Activated naive CD8-positive, alpha-beta T cell treated with anti-CD3 and anti-CD28 coated beads for 36 hours (primary cell): Measurements from ENCODE around the gene GLB1L3. TPM values are rescaled to one million over a fixed set of nuclear protein-coding genes. Genes with fewer than 3 reads are reported as not detected.
"Not testable (repeated sequence)": the region's sequence is repeated elsewhere in the genome, so short reads cannot be mapped to it uniquely, and the experiment has no call there.

ENCODE experiments used
- DNase-seq: peaks from one replicate; pipeline ENCODE4 v3.0.0; 2021
- H3K27ac Mint-ChIP-seq: one replicate; pipeline ENCODE4 v1.8.0; 2022; ENCODE audit warnings: mild to moderate bottlenecking, moderate library complexity, mixed read lengths
- H3K27me3 Mint-ChIP-seq: one replicate; pipeline ENCODE4 v1.8.0; 2022; ENCODE audit warnings: mild to moderate bottlenecking, mixed read lengths
- H3K36me3 Mint-ChIP-seq: one replicate; pipeline ENCODE4 v1.8.0; 2021; ENCODE audit warnings: mild to moderate bottlenecking, mixed read lengths
- H3K4me1 Mint-ChIP-seq: one replicate; pipeline ENCODE4 v1.8.0; 2021; ENCODE audit warnings: mixed read lengths
- H3K4me3 Mint-ChIP-seq: one replicate; pipeline ENCODE4 v1.8.0; 2022; ENCODE audit warnings: mild to moderate bottlenecking, moderate library complexity, mixed read lengths
- H3K9me3 Mint-ChIP-seq: one replicate; pipeline ENCODE4 v1.8.0; 2022; ENCODE audit warnings: mixed read lengths
- total RNA-seq, 2 experiments: library from RNA; stranded (reverse); gene quantifications; one replicate each; pipeline ENCODE4 v1.2.3, GENCODE V29; 2021

GLB1L3 gene
- total RNA-seq, 2 experiments from 2014 or later, result 9.8 to 10.9 TPM

DNA sequence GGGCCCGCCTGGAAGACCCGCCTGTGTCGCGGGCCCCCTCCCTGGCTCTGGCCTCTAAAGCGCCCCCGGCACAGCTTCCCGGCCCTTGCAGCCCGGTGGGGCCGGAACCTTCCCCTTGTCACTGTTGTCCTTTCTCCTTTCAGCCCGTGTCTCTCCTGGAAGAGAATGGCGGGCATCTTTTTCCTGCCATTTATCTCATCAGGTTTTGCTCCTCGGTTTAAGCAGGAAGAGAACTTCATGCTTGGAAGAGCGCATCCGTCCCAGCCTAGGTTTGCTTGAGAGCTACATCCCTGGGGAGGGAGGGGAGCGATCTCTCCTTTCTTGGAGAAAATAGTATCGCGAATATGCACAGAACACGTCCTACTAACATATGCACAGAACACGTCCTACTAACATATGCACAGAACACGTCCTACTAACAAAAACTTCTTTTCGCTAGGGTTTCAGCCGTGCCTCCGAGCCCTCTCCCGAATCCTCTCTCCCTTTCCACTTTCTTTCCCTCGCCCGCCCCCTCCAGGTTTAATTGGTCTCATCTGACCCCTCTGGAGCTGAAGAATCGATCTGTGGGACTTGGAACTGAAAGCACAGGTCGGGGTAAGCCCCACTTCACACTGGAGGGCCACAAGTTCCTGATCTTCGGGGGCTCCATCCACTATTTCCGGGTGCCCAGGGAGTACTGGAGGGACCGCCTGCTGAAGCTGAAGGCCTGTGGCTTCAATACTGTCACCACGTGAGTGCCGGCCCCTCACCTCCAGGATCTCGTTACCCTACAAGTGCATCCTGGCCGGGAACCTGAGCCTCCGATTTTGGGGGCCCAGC, 1.2 kb downstream of the GLB1L3 start:
- Mint-ChIP-seq H3K36me3 (peaks cover 21% of the 10 kb centered on the region), H3K4me3 (peak overlapping the region; percentile 86), H3K27ac (peak overlapping the region; percentile 72), H3K9me3 (no peaks in the 10 kb centered on the region), H3K4me1 (peaks cover 34% of the 10 kb centered on the region), H3K27me3 (peaks cover 9% of the 10 kb centered on the region)
- DNase-seq, result no peak

GRCh38 chr11:134278356-134278755, 2.2 kb downstream of the GLB1L3 start:
- H3K27ac Mint-ChIP-seq, result no peak overlapping the region
- peaks cover 21% of the 10 kb centered on the region for H3K36me3 Mint-ChIP-seq
- no peak for DNase-seq
- peaks cover 25% of the 10 kb centered on the region for H3K4me1 Mint-ChIP-seq
- H3K27me3 Mint-ChIP-seq, result peaks cover 9% of the 10 kb centered on the region
- no peaks in the 10 kb centered on the region for H3K9me3 Mint-ChIP-seq
- no peak overlapping the region for H3K4me3 Mint-ChIP-seq

DNA sequence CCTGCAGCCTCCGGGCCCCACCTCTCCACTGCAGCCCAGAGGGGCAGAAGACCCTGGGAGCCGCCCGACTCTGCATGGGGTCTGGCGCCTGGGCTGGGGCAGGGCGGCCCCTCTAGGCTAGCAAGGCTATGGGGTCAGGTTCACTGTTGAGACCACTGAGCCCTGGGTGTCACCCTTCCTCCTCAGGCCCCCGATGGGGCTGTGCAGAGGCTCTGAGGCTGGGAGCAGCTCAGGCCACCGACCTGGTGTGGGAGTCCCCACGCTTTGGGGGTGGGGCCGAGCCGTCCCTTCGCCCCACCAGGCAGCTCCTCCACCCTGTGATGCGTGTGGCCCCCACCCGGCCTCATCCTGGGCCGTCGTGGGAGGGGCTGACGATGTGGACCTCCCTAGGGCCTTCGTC, 5.5 kb downstream of the GLB1L3 start:
- not testable (repeated sequence) for H3K27me3 Mint-ChIP-seq, DNase-seq, H3K4me1 Mint-ChIP-seq, H3K27ac Mint-ChIP-seq, H3K4me3 Mint-ChIP-seq, H3K9me3 Mint-ChIP-seq
- H3K36me3 Mint-ChIP-seq, result peaks cover 35% of the 10 kb centered on the region

- no peak for DNase-seq
- H3K9me3 Mint-ChIP-seq, result no peaks in the 10 kb centered on the region
- no peak overlapping the region for H3K27ac Mint-ChIP-seq
- peaks cover 5% of the 10 kb centered on the region for H3K27me3 Mint-ChIP-seq
- H3K4me3 Mint-ChIP-seq, result no peak overlapping the region
- peaks cover 5% of the 10 kb centered on the region for H3K4me1 Mint-ChIP-seq
- H3K36me3 Mint-ChIP-seq, result peaks cover 31% of the 10 kb centered on the region
These were observed 6.2 kb downstream of the GLB1L3 start for GRCh38 chr11:134282121-134283045.

DNA sequence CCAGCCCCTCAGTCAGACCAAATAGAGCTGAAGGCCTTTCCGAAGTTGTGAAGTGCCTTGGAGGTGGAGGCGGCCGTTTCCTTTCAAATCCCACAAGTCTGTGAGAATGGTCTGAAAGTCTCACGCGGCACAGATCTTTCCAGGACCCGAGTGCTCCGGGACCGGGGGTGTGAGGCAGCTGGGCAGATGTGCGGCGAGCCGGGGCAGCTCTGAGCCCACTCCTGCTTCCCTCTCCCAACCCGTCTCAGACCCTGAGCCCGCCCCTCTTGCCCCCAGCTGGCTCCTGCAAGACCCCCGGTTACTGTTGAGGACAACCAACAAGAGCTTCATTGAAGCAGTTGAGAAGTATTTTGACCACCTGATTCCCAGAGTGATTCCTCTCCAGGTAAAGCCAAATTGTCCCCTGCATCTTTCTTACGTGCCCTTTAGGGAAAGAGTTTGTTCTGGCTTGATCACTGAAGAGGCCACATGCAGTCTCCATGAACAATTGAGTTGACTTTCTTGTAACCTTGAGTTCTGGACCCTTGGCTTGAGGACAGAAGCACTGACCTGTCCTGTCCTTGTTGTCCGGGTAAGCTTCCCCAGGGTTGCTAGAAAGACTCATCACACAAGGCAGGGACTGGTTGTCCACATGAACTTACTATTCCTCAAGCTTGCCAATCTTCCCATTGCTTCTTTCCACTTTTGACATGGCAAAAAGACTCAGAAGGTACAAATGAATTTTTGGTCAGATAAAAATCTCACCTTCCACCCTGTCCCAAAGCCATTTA, 7.5 kb downstream of the GLB1L3 start:
- no peak overlapping the region for H3K27ac Mint-ChIP-seq
- H3K4me3 Mint-ChIP-seq, result no peak overlapping the region
- H3K9me3 Mint-ChIP-seq, result no peaks in the 10 kb centered on the region
- H3K36me3 Mint-ChIP-seq, result peaks cover 22% of the 10 kb centered on the region
- no peak for DNase-seq
- peaks cover 1% of the 10 kb centered on the region for H3K4me1 Mint-ChIP-seq
- H3K27me3 Mint-ChIP-seq, result peaks cover 3% of the 10 kb centered on the region

GRCh38 chr11:134284349-134284748, 8.2 kb downstream of the GLB1L3 start:
- H3K36me3 Mint-ChIP-seq, result peaks cover 18% of the 10 kb centered on the region
- not testable (repeated sequence) for H3K4me3 Mint-ChIP-seq, DNase-seq, H3K9me3 Mint-ChIP-seq, H3K27ac Mint-ChIP-seq, H3K4me1 Mint-ChIP-seq, H3K27me3 Mint-ChIP-seq

DNA sequence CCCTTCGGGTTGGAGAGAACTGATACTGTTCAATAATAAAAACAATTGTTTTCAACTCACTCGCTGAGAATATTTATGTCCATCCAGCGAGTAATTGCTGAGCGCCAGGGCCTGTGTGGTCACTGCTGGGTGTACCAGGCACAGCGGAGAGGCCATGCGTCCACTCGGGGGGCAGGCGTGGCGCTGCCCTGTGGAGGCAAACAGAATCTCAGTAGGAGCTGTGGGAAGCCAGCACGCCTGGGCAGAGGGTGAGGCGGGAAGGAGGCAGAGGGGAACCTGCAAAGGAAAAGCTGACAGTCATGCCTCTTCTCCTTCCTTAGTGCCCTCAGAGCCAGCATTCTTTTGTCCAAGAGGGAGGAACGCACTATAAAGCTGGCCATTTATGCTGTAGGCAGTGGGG, 11.4 kb downstream of the GLB1L3 start:
- Mint-ChIP-seq H3K27me3 (no peaks in the 10 kb centered on the region), H3K36me3 (peaks cover 13% of the 10 kb centered on the region), H3K4me3 (no peak overlapping the region), H3K9me3 (no peaks in the 10 kb centered on the region), H3K27ac (no peak overlapping the region), H3K4me1 (no peaks in the 10 kb centered on the region)
- no peak for DNase-seq

GRCh38 chr11:134288486-134288885, 12.3 kb downstream of the GLB1L3 start:
- Mint-ChIP-seq H3K4me1 (no peaks in the 10 kb centered on the region), H3K27ac (no peak overlapping the region), H3K4me3 (no peak overlapping the region), H3K9me3 (no peaks in the 10 kb centered on the region), H3K36me3 (peaks cover 13% of the 10 kb centered on the region), H3K27me3 (no peaks in the 10 kb centered on the region)
- no peak for DNase-seq

DNA sequence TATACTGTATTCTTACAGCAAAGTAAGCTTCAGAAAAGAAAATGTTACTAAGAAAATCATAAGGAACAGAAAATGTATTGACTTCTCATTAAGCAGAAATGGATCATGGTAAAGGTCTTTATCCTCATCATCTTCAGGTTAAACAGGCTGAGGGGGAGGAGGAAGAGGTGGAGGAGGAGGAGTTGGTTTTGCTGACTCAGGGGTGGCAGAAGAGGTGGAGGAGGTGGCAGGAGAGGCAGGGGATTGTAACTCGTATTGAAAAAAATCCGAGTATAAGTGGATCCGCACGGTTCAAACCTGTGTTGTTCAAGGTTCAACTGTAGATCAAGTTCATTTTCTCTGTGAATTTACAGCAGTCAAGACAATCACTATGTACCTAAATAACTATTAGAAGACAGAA, 13.0 kb downstream of the GLB1L3 start:
- no peak overlapping the region for H3K27ac Mint-ChIP-seq
- no peaks in the 10 kb centered on the region for H3K4me1 Mint-ChIP-seq
- H3K9me3 Mint-ChIP-seq, result no peaks in the 10 kb centered on the region
- no peaks in the 10 kb centered on the region for H3K27me3 Mint-ChIP-seq
- no peak for DNase-seq
- H3K4me3 Mint-ChIP-seq, result no peak overlapping the region
- H3K36me3 Mint-ChIP-seq, result peaks cover 7% of the 10 kb centered on the region

DNA sequence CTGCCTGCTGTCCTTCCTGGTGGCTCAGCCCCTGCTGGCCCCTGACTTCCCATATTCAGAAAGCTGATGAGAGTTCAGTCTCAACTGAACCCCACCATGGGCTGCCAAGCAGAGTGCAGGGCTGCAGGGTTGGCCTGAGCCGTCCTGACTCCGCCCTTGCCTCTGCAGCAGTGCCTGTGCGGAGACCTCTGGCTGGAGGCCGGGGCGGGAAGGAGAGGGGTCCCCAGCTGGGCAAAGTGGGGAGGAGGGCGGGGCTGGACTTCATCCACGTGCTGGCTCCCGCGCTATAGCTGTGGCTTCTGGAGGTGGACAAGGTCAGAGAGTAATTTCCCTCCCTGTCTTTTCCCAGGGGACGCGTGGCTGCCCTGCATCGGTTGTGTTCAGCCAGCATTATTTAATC, 13.6 kb downstream of the GLB1L3 start:
- no peak overlapping the region for H3K27ac Mint-ChIP-seq
- H3K9me3 Mint-ChIP-seq, result no peaks in the 10 kb centered on the region
- no peaks in the 10 kb centered on the region for H3K4me1 Mint-ChIP-seq
- peaks cover 4% of the 10 kb centered on the region for H3K36me3 Mint-ChIP-seq
- H3K27me3 Mint-ChIP-seq, result no peaks in the 10 kb centered on the region
- no peak overlapping the region for H3K4me3 Mint-ChIP-seq
- DNase-seq, result no peak

DNA sequence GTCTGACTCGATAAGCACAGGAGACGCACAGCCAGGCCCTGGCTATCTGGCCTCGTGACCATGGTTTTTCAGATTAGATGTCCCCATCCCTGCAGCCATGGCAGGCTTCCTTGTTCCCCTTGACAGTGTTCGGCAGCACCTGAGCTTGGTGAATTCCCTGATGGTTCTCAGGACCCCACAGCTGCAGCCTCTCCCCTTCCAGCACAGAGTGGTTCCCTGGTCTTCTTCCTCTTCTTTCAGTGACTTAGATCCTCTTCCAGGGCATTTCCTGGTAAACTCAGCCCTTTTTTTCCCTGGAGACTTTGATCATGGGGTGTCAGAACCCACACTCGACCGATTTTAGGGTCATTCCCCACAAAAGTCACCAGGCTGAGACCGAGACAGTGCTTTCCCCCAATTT, 14.5 kb downstream of the GLB1L3 start:
- H3K4me1 Mint-ChIP-seq, result no peaks in the 10 kb centered on the region
- H3K9me3 Mint-ChIP-seq, result no peaks in the 10 kb centered on the region
- no peak overlapping the region for H3K27ac Mint-ChIP-seq
- no peak overlapping the region for H3K4me3 Mint-ChIP-seq
- DNase-seq, result no peak
- peaks cover under 1% of the 10 kb centered on the region for H3K36me3 Mint-ChIP-seq
- no peaks in the 10 kb centered on the region for H3K27me3 Mint-ChIP-seq

DNA sequence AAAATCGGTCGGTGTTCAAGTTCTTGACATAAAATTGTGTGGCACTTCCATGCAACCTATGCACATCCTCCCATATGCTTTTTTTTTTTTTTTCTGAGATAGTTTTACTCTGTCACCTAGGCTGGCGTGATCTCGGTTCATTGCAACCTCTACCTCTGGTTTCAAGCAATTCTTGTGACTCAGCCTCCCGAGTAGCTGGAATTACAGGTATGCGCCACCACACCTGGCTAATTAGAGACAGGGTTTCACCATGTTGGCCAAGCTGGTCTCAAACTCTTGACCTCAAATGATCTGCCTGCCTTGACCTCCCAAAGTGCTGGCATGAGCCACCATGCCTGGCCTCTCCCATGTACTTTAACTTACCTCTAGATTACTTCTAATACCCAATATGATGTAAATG, 15.0 kb downstream of the GLB1L3 start:
- H3K4me1 Mint-ChIP-seq, result no peaks in the 10 kb centered on the region
- H3K4me3 Mint-ChIP-seq, result no peak overlapping the region
- H3K36me3 Mint-ChIP-seq, result peaks cover 4% of the 10 kb centered on the region
- H3K27me3 Mint-ChIP-seq, result no peaks in the 10 kb centered on the region
- no peak for DNase-seq
- no peaks in the 10 kb centered on the region for H3K9me3 Mint-ChIP-seq
- no peak overlapping the region for H3K27ac Mint-ChIP-seq

- Mint-ChIP-seq H3K4me1 (no peaks in the 10 kb centered on the region), H3K4me3 (no peak overlapping the region), H3K9me3 (no peaks in the 10 kb centered on the region), H3K36me3 (peaks cover 4% of the 10 kb centered on the region), H3K27ac (no peak overlapping the region), H3K27me3 (no peaks in the 10 kb centered on the region)
- DNase-seq, result no peak
These were observed 16.5 kb downstream of the GLB1L3 start for GRCh38 chr11:134292661-134293060.

- no peak for DNase-seq
- H3K27me3 Mint-ChIP-seq, result no peaks in the 10 kb centered on the region
- no peaks in the 10 kb centered on the region for H3K4me1 Mint-ChIP-seq
- H3K4me3 Mint-ChIP-seq, result no peak overlapping the region
- no peak overlapping the region for H3K27ac Mint-ChIP-seq
- peaks cover 4% of the 10 kb centered on the region for H3K36me3 Mint-ChIP-seq
- H3K9me3 Mint-ChIP-seq, result no peaks in the 10 kb centered on the region
These were observed 17.2 kb downstream of the GLB1L3 start for GRCh38 chr11:134293119-134294113.
